LNCaP clone FGC (cell line): ENCODE results near the gene ELP5.
A peak's percentile ranks its signal among the peaks of the same experiment; 100 is the strongest.

Experiments used
- DNase-seq: peaks from one replicate; pipeline ENCODE4 v3.0.0-alpha.2; 2011; ENCODE audit warnings: low read depth
- H3K4me3 ChIP-seq: 2 replicates; pipeline ENCODE4 v1.5.1; 2011; ENCODE audit warnings: mild to moderate bottlenecking, low read depth, low read length, control low read depth
- CTCF ChIP-seq: IDR thresholded peaks from 2 replicates; pipeline ENCODE4 v1.5.1; 2012; ENCODE audit warnings: mild to moderate bottlenecking; ENCODE audit not compliant: control insufficient read depth, insufficient read depth; ENCODE audit errors: extremely low read depth

The ELP5 gene

GRCh38 chr17:7232114-7232513, 19.9 kb upstream of the ELP5 start:
- TF ChIP-seq CTCF = no peak
- DNase-seq = no peak
- no peak overlapping the region for H3K4me3 ChIP-seq

GRCh38 chr17:7233701-7234082, 18.3 kb upstream of the ELP5 start:
- H3K4me3 ChIP-seq = peak overlapping the region; percentile 54
- TF ChIP-seq CTCF = no peak
- no peak for DNase-seq

- no peak for TF ChIP-seq CTCF
- no peak for DNase-seq
- peak within 1 kb of the TSS; percentile 54 for H3K4me3 ChIP-seq
Measured at GRCh38 chr17:7234083-7234951, 17.7 kb upstream of the ELP5 start, which contains the start of gene DVL2. TSS of gene DVL2 (minus strand) at chr17:7234517. CDS start at chr17:7234262, 255 bp downstream.

GRCh38 chr17:7235693-7236665, 16.0 kb upstream of the ELP5 start:
- DNase-seq = no peak
- no peak for TF ChIP-seq CTCF
- H3K4me3 ChIP-seq = no peak overlapping the region

- TF ChIP-seq CTCF = no peak
- H3K4me3 ChIP-seq = peak overlapping the region; percentile 98; the same call in 1 of the 2 replicates
Measured at GRCh38 chr17:7236808-7237207, 15.2 kb upstream of the ELP5 start.

GRCh38 chr17:7237266-7237760, 14.7 kb upstream of the ELP5 start:
- TF ChIP-seq CTCF = no peak
- H3K4me3 ChIP-seq = peak overlapping the region; percentile 98
- DNase-seq = no peak

More at GRCh38 chr17:7236808-7237207, 15.2 kb upstream of the ELP5 start:
- no peak for DNase-seq
